Fibroblast of lung (primary cell): ENCODE data around the gene GNB2. TPM values are rescaled to one million over a fixed set of nuclear protein-coding genes. Genes with fewer than 3 reads are reported as not detected.

Source experiments
- DNase-seq, 2 donors: peaks; one replicate each; pipeline versions ENCODE4 v3.0.0 to v3.0.0-alpha.2; 2010; ENCODE audit warnings: low read depth in 2 of 2
- H2AFZ ChIP-seq: 2 replicates; pipeline ENCODE4 v1.5.1; 2012; ENCODE audit warnings: low read length, control low read depth, inconsistent platforms
- H3K27ac ChIP-seq: 2 replicates; pipeline ENCODE4 v1.5.1; 2011; ENCODE audit warnings: low read length, control low read depth; ENCODE audit not compliant: insufficient read depth
- H3K27me3 ChIP-seq: 2 replicates; pipeline ENCODE4 v1.5.1; 2011; ENCODE audit warnings: mild to moderate bottlenecking, low read length; ENCODE audit not compliant: control insufficient read depth, insufficient read depth
- H3K36me3 ChIP-seq: 2 replicates; pipeline ENCODE4 v1.5.1; 2011; ENCODE audit warnings: low read length; ENCODE audit not compliant: control insufficient read depth, insufficient read depth
- H3K4me1 ChIP-seq: 2 replicates; pipeline ENCODE4 v1.5.1; 2011; ENCODE audit warnings: low read length; ENCODE audit not compliant: control insufficient read depth, insufficient read depth; ENCODE audit errors: extremely low read depth
- H3K4me2 ChIP-seq: 2 replicates; pipeline ENCODE4 v1.5.1; 2011; ENCODE audit warnings: low read length, control low read depth; ENCODE audit not compliant: insufficient read depth; ENCODE audit errors: extremely low read depth
- H3K4me3 ChIP-seq, 4 experiments: fragments of 200-600 bp in 1 of 4; sonication (generic) in 1 of 4; replicated peaks in 1 of 4; 2 replicates each; pipeline ENCODE4 v1.5.1; 2011 to 2016; ENCODE audit warnings: low read length in 4 of 4, low read depth in 3 of 4, mild to moderate bottlenecking in 3 of 4, control low read depth in 2 of 4, inconsistent platforms in 1 of 4, mixed read lengths in 1 of 4; ENCODE audit not compliant: insufficient read depth in 1 of 4; ENCODE audit errors: control extremely low read depth in 1 of 4
- H3K79me2 ChIP-seq: 2 replicates; pipeline ENCODE4 v1.5.1; 2012; ENCODE audit warnings: mild to moderate bottlenecking, low read length, inconsistent platforms; ENCODE audit not compliant: control insufficient read depth, insufficient read depth
- H3K9ac ChIP-seq: 2 replicates; pipeline ENCODE4 v1.5.1; 2011; ENCODE audit warnings: mild to moderate bottlenecking, low read length, control low read depth; ENCODE audit not compliant: insufficient read depth
- H3K9me3 ChIP-seq: 2 replicates; pipeline ENCODE4 v1.5.1; 2012; ENCODE audit warnings: low read depth, low read length; ENCODE audit not compliant: control insufficient read depth, insufficient read depth
- H4K20me1 ChIP-seq: 2 replicates; pipeline ENCODE4 v1.5.1; 2011; ENCODE audit warnings: low read length; ENCODE audit not compliant: control insufficient read depth, insufficient read depth; ENCODE audit errors: extremely low read depth
- EZH2 ChIP-seq: IDR thresholded peaks from 2 replicates; pipeline ENCODE4 v1.5.1; 2012; ENCODE audit warnings: low read length, control low read depth, mild to moderate bottlenecking; ENCODE audit errors: missing control alignments
- polyA minus RNA-seq: library from RNA; depleted of rRNA, polyadenylated mRNA; stranded (reverse); fragments of >200 nt; gene quantifications from 2 replicates; pipeline ENCODE4 v1.2.3, GENCODE V29; 2011; ENCODE audit warnings: low replicate concordance
- polyA plus RNA-seq, 2 donors: library from polyadenylated mRNA; depleted of rRNA in 1 of 2; stranded (reverse) in 1 of 2; unstranded in 1 of 2; fragments of >200 nt; gene quantifications; 2 replicates each; pipeline ENCODE4 v1.2.1, GENCODE V29; 2011 to 2012; ENCODE audit warnings: missing spikeins in 1 of 2
- total RNA-seq: library from RNA; depleted of rRNA; stranded (reverse); fragments of >200 nt; gene quantifications from 2 replicates; pipeline ENCODE4 v1.2.1, GENCODE V29; 2014
- TF ChIP-seq, protein P1 (sequence below), 2 donors: IDR thresholded peaks in 1 of 2; conservative IDR thresholded peaks in 1 of 2; 1 replicate in 1 of 2; 2 replicates in 1 of 2; pipeline ENCODE4 v1.5.1; 2011 to 2012; ENCODE audit warnings: low read length in 2 of 2, control low read depth in 1 of 2, inconsistent platforms in 1 of 2, low read depth in 1 of 2, mild to moderate bottlenecking in 1 of 2

The GNB2 gene
- total RNA-seq (64.5 and 85.2 TPM in 2 replicates), polyA plus RNA-seq (145 and 170 TPM in 2 replicates), polyA minus RNA-seq (655 and 673 TPM in 2 replicates)
- polyA plus RNA-seq (2012) = 257 and 351 TPM in 2 replicates

GRCh38 chr7:100673302-100673941 lies at the start of gene GNB2:
Gene GNB2, plus strand, starts transcription at chr7:100673740. Its CDS starts 2,526 bp downstream, at chr7:100676266.
- TF ChIP-seq, protein P1, sequence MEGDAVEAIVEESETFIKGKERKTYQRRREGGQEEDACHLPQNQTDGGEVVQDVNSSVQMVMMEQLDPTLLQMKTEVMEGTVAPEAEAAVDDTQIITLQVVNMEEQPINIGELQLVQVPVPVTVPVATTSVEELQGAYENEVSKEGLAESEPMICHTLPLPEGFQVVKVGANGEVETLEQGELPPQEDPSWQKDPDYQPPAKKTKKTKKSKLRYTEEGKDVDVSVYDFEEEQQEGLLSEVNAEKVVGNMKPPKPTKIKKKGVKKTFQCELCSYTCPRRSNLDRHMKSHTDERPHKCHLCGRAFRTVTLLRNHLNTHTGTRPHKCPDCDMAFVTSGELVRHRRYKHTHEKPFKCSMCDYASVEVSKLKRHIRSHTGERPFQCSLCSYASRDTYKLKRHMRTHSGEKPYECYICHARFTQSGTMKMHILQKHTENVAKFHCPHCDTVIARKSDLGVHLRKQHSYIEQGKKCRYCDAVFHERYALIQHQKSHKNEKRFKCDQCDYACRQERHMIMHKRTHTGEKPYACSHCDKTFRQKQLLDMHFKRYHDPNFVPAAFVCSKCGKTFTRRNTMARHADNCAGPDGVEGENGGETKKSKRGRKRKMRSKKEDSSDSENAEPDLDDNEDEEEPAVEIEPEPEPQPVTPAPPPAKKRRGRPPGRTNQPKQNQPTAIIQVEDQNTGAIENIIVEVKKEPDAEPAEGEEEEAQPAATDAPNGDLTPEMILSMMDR (conservative IDR thresholded peaks at IDR 0.05 in 1 of 2, IDR thresholded peaks at IDR 0.05 in 1 of 2; ENCODE audit: low read depth in 1 of 2, low read length in 2 of 2) = no peak
- no peak for TF ChIP-seq EZH2
- H3K27me3 ChIP-seq = no peaks in the 10 kb centered on the region
- H3K9ac ChIP-seq = peak within 1 kb of the TSS; percentile 88
- H4K20me1 ChIP-seq = no peaks in the 10 kb centered on the region
- H3K27ac ChIP-seq = peak within 1 kb of the TSS; percentile 92
- DNase-seq = peak; percentile 99 to 100
- no peaks in the 10 kb centered on the region for H3K4me1 ChIP-seq
- H2AFZ ChIP-seq = peak within 1 kb of the TSS; percentile 80
- no peaks in the 10 kb centered on the region for H3K9me3 ChIP-seq
- peaks cover 16% of the 10 kb centered on the region for H3K36me3 ChIP-seq
- H3K4me3 ChIP-seq = peak within 1 kb of the TSS; percentile 67 to 92 (median 78)
- H3K4me2 ChIP-seq = peak within 1 kb of the TSS; percentile 73
- H3K79me2 ChIP-seq = peaks cover 39% of the 10 kb centered on the region

DNA sequence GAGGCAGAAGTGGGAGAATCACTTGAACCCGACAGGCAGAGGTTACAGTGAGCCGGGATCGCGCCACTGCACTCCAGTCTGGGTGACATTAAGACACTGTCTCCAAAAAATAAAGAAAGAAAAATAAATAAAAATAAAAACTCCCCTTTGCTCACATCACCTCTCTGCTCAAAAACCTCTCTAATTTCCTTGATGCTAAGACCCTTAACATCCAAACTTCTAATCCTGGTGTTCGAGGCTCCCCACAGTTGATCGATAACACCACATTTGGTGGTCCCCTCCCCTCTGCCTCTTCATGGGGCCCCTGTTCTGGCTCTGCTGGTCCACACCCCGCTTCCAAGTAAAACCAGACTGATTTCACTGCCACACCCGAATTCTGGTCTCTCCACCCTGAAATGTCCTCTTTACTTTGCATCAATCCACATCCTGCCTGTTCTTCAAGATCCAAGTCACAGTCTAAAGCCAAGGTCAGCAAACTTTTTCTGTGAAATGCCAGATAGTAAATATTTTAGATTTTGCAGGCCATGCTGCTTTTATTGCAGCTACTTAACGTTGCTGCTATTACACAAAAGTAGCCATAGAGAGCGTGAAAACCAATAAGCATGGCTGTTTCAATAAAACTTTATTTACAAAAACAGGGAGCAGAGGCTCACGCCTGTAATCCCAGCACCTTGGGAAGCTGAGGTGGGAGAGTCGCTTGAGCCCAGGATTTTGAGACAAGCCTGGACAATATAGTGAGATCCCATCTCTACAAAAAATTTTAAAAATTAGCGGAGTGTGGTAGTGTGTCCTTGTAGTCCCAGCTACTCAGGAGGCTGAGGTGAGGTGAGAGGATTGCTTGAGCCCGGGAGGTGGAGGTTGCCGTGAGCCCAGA lies 49.4 kb upstream of the GNB2 start:
- Histone ChIP-seq H3K27me3 (no peaks in the 10 kb centered on the region), H2AFZ (no peak overlapping the region), H3K4me2 (no peak overlapping the region), H3K4me3 (no peak overlapping the region), H3K9me3 (no peaks in the 10 kb centered on the region), H3K27ac (no peak overlapping the region), H3K4me1 (no peaks in the 10 kb centered on the region), H3K79me2 (no peaks in the 10 kb centered on the region), H3K36me3 (no peaks in the 10 kb centered on the region), H4K20me1 (no peaks in the 10 kb centered on the region), H3K9ac (no peak overlapping the region)
- TF ChIP-seq EZH2 = no peak
- TF ChIP-seq, protein P1 (conservative IDR thresholded peaks at IDR 0.05 in 1 of 2, IDR thresholded peaks at IDR 0.05 in 1 of 2; ENCODE audit: low read depth in 1 of 2, low read length in 2 of 2) = no peak
- no peak for DNase-seq

- Histone ChIP-seq H3K27me3 (no peaks in the 10 kb centered on the region), H3K9ac (no peak overlapping the region), H3K79me2 (no peaks in the 10 kb centered on the region), H4K20me1 (no peaks in the 10 kb centered on the region), H2AFZ (no peak overlapping the region), H3K4me1 (no peaks in the 10 kb centered on the region), H3K27ac (no peak overlapping the region), H3K4me3 (peak overlapping the region in 2 of 4 experiments; percentile 23 to 38), H3K4me2 (no peak overlapping the region), H3K36me3 (no peaks in the 10 kb centered on the region), H3K9me3 (no peaks in the 10 kb centered on the region)
- no peak for TF ChIP-seq EZH2
- TF ChIP-seq, protein P1 (conservative IDR thresholded peaks at IDR 0.05 in 1 of 2, IDR thresholded peaks at IDR 0.05 in 1 of 2; ENCODE audit: low read depth in 1 of 2, low read length in 2 of 2) = no peak
- no peak for DNase-seq
These were observed 47.5 kb upstream of the GNB2 start for GRCh38 chr7:100626055-100626454.
